ENCODE data around the gene PGM3.
A peak's percentile ranks its signal among the peaks of the same experiment; 100 is the strongest.
"Not testable (repeated sequence)": the region's sequence is repeated elsewhere in the genome, so short reads cannot be mapped to it uniquely, and the experiment has no call there.

The PGM3 gene

GRCh38 chr6:83192871-83193746 is at the start of gene PGM3, which contains the start of gene RWDD2A:
PGM3 (minus strand) TSS chr6:83193265; CDS start chr6:83191012, 2,253 bp downstream.
RWDD2A (plus strand) TSS chr6:83193357; CDS start chr6:83194452, 1,095 bp downstream.
- peak; percentile 52 to 95 (median 85) for DNase-seq

GRCh38 chr6:83231146-83231545 is 38.1 kb upstream of the PGM3 start:
- DNase-seq, result no peak

GRCh38 chr6:83226517-83226916 is 33.5 kb upstream of the PGM3 start:
- no peak for DNase-seq

- DNase-seq, result peak in 1 of 58 donors; percentile 37
Measured at GRCh38 chr6:83221889-83222479, 28.9 kb upstream of the PGM3 start.

GRCh38 chr6:83221276-83221675 is 28.2 kb upstream of the PGM3 start:
- DNase-seq, result no peak

GRCh38 chr6:83220121-83220520 is 27.1 kb upstream of the PGM3 start:
- DNase-seq, result no peak

- DNase-seq, result no peak
Measured at GRCh38 chr6:83218646-83219045, 25.6 kb upstream of the PGM3 start.

- DNase-seq, result no peak
Measured at GRCh38 chr6:83216806-83217205, 23.7 kb upstream of the PGM3 start.

GRCh38 chr6:83215131-83216047 is 22.3 kb upstream of the PGM3 start:
- peak in 50 of 58 donors; percentile 2 to 76 (median 44) for DNase-seq

- peak in 1 of 58 donors; percentile 7 for DNase-seq
Measured at GRCh38 chr6:83202031-83202430, 9.0 kb upstream of the PGM3 start.

- no peak for DNase-seq
Measured at GRCh38 chr6:83199863-83200225, 6.8 kb upstream of the PGM3 start.

GRCh38 chr6:83199173-83199862 is 6.3 kb upstream of the PGM3 start:
- DNase-seq, result no peak

- no peak for DNase-seq
Measured at GRCh38 chr6:83198486-83199172, 5.6 kb upstream of the PGM3 start.

- DNase-seq, result peak in 49 of 58 donors; percentile 7 to 80 (median 41)
Measured at GRCh38 chr6:83193747-83194566, 892 bp upstream of the PGM3 start.

GRCh38 chr6:83192456-83192855 is 609 bp downstream of the PGM3 start:
- DNase-seq, result no peak

- DNase-seq, result not testable (repeated sequence)
Measured at GRCh38 chr6:83191974-83192373, 1.1 kb downstream of the PGM3 start.

GRCh38 chr6:83190626-83191025 is 2.4 kb downstream of the PGM3 start:
- DNase-seq, result no peak

GRCh38 chr6:83188501-83188900 is 4.6 kb downstream of the PGM3 start:
- DNase-seq, result no peak

- no peak for DNase-seq
Measured at GRCh38 chr6:83185096-83185495, 8.0 kb downstream of the PGM3 start.

Data from anterior cingulate cortex (tissue), 58 donors.